ENCODE results near the gene LPIN3. TPM values are rescaled to one million over a fixed set of nuclear protein-coding genes. Genes with fewer than 3 reads are reported as not detected.
A peak's percentile ranks its signal among the peaks of the same experiment; 100 is the strongest.

LPIN3 gene
- total RNA-seq, 1 donor from 2014 or later: 1.5 TPM

DNA sequence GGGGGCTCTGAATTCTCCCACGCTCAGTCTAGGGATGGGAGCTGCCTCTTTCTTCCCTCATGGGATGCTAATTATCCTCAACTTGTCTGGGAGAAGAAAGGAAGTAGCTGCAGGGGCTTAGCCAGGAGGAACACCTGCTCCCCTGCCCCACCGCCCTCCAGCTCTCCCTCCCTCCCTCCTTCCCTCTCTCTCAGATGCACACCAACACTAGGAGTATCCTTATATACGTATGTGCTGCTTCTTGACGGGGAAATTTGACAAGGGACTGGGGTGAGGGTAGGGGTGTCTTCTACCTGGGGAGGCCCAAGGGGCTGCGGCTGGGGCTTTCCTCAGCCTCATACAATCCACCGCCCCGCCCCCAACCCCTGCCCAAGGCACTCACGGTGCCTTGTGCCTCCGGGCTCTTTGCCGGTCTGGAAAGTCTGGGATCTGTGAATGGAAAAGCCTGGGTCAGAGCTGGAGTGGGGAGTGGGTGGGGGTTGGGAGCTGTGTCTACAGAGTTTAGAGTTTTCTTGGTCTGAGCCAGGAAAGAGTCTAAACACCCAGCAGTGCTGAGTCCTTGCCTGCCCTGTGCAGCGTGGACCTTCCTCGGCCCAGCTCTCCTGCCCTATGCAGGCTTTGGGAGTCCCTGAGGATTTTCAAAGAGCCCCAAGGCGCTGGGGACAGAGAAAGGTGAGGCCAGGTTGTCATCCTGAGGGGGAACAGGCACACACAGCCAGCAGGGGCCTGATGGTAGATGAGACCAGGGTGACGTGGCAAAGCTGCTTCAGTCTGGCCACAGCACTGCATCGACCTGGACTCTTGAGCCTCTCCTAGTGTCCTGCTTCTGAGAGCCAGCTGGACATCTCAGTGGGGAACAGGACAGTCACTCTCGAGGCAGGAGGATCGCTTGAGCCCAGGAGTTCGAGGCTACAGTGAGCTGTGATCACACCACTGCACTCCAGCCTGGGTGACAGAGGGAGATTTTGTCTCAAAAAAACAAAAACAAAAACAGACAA lies 55.3 kb downstream of the LPIN3 start:
- no peak for DNase-seq

DNA sequence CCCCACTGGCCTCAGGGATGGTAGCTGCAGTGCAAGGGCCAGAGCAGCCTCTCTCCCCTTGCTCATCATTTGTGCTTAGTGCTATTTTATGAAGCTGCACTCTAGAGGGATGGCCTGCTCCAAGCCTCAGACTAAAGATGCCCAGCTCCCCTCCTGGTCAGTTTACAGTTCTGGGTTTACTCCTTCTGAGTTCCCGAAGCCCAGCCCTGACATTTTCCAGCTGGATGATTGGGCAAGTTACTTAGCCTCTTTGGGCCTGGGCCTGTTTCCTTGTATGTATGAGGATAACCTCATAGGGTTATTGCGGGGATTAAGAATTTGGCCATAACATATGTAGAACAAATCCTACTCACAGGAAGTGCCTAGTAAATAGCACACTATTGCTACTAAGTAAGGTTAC lies 57.8 kb downstream of the LPIN3 start:
- no peak for DNase-seq

DNA sequence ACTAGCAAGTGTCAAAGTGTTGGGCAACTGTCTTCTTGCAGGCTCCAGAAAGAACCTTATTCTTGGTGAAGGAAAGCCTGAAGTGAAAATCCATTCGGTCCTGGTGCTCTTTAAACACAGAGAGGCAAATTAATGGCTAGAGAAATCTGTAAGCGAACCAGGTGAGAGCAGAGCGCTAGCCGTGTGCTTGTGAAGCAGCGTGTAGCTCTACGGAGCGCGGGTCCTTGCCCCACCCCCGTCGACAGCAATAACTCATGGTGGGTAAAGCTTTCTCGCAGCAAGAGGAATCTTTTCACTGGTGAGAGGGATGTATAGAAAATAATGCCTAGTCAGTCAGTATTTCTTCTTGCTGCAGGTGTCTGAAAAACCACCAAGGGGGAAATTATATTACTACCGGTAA lies 63.0 kb downstream of the LPIN3 start:
- DNase-seq: no peak

DNA sequence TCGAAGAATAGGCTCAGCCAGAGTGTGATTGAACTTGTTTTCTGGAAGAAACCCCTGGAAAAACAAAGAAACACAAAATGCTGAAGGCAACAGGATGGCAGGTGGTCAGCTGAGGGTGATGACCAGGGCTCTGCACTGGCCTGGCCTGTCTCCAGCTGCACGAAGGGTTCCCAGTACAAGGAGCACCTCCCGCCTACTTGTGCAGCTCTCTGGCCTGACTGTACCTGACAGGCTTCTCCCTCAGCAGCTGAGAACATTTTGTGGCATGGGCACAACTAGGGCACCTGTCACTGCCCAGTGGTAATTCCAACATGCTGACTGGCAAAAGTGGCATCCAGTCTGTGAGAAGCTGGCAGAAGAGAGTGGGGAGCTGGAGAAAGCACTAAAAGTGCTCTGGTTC lies 64.8 kb downstream of the LPIN3 start:
- no peak for DNase-seq

DNA sequence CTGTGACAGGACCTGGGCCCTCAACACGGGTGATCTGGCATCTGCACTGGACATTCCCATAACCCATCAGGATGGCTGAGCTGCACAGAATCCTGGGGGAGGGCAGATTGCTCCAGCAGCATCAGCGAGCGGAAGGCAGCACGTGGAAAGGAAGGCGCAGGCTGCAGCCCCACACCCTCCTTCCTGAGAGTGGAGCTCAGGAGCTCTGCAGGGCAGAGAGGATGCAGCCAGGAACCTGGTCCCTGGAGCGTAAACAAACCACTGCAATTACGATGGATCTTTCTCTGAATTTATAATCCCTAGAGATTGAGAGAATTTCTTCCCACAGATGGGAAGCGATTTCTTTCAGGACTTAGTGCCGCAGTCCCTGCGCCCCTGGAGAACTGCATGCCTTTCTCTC lies 65.7 kb downstream of the LPIN3 start:
- DNase-seq: peak; percentile 55

DNA sequence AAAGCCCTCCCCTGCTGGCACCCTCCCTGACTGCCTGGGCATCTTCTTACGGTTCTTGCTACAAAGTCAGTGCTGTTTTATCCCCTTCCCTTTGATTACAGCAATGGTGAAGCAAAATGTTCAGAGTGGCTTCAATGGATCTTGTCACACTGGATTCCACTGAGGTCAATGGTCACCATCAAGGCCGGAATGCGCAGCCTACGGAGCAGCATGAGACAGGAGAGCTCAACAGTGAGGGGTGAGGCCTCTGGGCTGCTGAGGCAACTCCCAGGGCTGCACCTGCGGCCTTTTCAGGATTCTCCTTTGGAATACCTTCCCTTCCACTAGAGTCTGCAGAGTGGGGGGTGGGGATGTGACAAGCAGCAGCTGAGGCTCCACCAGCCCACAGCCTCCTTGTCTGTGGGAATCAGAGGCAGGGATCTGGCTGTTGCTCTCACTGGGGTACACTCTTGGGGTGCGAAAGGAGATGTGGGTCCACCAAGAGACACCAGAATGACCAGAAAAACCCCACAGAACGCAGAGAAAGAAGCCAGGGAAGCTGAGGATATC lies 66.3 kb downstream of the LPIN3 start:
- no peak for DNase-seq

DNA sequence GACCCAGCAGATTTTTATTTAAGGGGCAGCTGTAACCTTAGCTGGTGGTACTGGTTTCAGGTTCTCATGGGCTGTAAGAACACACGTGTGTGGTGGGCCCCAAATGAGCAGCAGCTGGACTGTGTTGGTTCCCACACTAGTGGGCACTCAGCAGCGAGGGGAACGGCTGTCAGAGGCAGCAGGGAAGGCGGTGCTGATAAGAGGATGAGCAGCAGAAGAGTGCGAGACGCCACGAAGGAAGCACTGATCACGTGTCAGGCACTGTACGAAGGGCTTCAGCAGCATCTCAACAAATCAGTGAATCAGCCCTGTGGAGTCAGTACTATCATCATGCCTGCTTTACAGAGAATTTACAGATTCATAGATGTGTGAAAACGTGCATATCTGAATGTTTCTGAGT lies 67.0 kb downstream of the LPIN3 start:
- DNase-seq: no peak

DNA sequence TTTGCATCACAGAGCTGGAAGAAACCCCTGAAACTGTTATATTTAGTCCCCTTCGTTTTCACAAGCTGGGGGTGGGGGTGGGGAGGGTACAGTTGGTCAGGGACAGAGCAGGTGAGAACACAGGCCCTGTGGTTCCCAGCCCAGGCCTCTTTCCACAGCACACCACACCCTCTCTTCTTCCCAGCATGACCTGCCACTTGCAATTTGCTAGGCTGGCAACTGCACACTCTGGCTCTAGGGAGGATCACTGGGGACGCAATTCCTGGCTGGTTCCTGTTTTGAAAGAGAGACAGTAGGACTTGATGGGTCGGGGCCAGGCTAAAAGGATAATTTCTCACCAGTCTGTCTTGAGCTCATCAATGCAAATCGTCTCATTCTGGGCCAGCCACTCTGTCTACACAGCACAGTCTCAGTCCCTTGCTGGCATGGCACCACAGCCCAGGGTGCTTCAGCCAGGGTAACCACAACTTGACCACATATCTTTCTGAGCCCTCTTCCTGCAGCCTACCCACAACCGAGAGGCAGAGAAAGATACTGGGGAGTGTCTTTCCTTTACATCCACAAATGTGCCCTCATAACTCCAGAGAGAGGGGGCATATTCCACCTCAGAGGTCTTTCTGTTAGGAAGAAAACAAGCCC lies 67.7 kb downstream of the LPIN3 start:
- DNase-seq: no peak

DNA sequence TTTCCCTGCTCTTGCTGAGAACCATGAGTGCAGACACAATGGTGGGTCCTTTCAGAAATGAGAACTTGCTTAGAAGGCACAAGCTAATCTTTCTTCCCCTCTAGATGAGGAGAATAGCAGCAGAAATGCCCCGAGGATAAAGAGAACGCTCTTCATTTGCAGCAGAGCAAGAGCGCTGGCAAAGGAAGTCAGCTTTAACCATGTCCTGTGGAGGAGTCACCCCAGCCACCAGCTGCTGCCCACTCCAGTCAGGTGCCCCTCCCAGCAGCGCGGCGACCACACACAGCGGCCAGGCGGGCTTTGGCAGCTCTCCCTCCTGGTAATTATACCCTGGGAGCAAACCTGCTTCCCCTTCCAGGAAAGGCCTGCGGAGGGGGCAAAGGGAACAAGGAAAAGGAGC lies 68.4 kb downstream of the LPIN3 start:
- DNase-seq: peak; percentile 42

Other genes with a start within 250 kb of the LPIN3 start
- gene PLCG1, start 203.3 kb upstream of the LPIN3 start, total RNA-seq: 188 TPM in 2 replicates
- 10.6 and 12.1 TPM in 2 replicates for gene ZHX3, start 23.1 kb upstream of the LPIN3 start, total RNA-seq
- under 0.01 and 0.09 TPM in 2 replicates for gene EMILIN3, start 26.0 kb downstream of the LPIN3 start, total RNA-seq